K562 treated with DMSO at 1 percent for 24 hours (cell line): ENCODE results near the gene PSME3IP1. TPM values are rescaled to one million over a fixed set of nuclear protein-coding genes. Genes with fewer than 3 reads are reported as not detected.

Experiments used
- total RNA-seq: library from RNA; unstranded; fragments of 300-600 nt; gene quantifications from 2 replicates; pipeline ENCODE4 v1.2.3, GENCODE V29; 2022; ENCODE audit warnings: low read depth; ENCODE audit not compliant: insufficient read depth

PSME3IP1 gene
- 64.8 and 70.7 TPM in 2 replicates for total RNA-seq

DNA sequence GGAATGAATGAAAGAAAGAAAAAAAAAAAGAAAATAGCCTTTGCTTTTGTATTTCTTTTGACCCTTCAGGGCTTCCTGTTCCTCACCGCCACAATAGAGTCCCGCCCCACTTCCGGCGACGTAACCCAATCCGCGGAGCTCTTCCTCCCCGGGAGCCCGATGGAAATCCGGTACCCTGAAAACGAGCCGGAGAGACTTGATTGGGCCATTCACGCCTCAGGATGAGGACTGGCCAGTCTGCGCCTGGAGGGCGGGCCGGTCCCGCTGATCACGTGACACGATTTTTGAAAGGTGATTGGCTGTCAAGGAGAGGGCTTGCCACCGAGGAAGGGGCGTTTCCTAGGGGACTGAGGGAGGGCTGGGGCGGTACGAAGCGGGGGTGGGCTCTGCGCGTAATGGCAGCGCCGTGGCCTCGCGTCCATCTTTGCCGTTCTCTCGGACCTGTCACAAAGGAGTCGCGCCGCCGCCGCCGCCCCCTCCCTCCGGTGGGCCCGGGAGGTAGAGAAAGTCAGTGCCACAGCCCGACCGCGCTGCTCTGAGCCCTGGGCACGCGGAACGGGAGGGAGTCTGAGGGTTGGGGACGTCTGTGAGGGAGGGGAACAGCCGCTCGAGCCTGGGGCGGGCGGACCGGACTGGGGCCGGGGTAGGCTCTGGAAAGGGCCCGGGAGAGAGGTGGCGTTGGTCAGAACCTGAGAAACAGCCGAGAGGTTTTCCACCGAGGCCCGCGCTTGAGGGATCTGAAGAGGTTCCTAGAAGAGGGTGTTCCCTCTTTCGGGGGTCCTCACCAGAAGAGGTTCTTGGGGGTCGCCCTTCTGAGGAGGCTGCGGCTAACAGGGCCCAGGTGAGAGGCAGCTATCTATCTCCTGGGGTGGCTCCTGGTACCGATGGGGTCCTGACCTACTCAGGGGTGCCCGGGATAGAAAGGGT lies at the start of gene PSME3IP1, which contains the start of gene RSPRY1:
TSS of gene PSME3IP1 (minus strand) at position 95 of the 927 bp plus-strand sequence. CDS start 12,185 bp downstream, outside the sequence.
TSS of gene RSPRY1 (plus strand) at position 385 of the 927 bp plus-strand sequence. CDS start 18,330 bp downstream, outside the sequence.

Other genes with a start within 250 kb of the PSME3IP1 start
- not detected in 2 replicates for gene CETP, start 224.1 kb downstream of the PSME3IP1 start, total RNA-seq
- 0.31 and 0.61 TPM in 2 replicates for gene NLRC5, start 196.5 kb downstream of the PSME3IP1 start, total RNA-seq
- 31.0 and 38.5 TPM in 2 replicates for gene CPNE2, start 93.5 kb downstream of the PSME3IP1 start, total RNA-seq
- 12.7 and 13.2 TPM in 2 replicates for gene RSPRY1, start 290 bp upstream of the PSME3IP1 start, total RNA-seq
- 39.0 and 40.9 TPM in 2 replicates for gene ARL2BP, start 59.2 kb upstream of the PSME3IP1 start, total RNA-seq
- 1.4 and 1.7 TPM in 2 replicates for gene PLLP, start 98.6 kb upstream of the PSME3IP1 start, total RNA-seq
- not detected in 2 replicates for gene CCL22, start 172.7 kb upstream of the PSME3IP1 start, total RNA-seq
- gene CX3CL1, start 186.5 kb upstream of the PSME3IP1 start, total RNA-seq = 0.12 TPM in 1 of 2 replicates, not detected in the other
- gene CCL17, start 218.7 kb upstream of the PSME3IP1 start, total RNA-seq = not detected in 2 replicates